Suprapubic skin (tissue), 4 donors: Measurements from ENCODE around the gene IL6. TPM values are rescaled to one million over a fixed set of nuclear protein-coding genes. Genes with fewer than 3 reads are reported as not detected.

Source experiments
- DNase-seq, 2 donors: peaks; one replicate each; pipeline ENCODE4 v3.0.0-alpha.2; 2019; ENCODE audit warnings: low spot score in 2 of 2
- H3K27ac ChIP-seq: fragments of 200-600 bp; sonication (generic); one replicate; pipeline ENCODE4 v1.5.1; 2019
- H3K27me3 ChIP-seq: fragments of 200-600 bp; sonication (generic); one replicate; pipeline ENCODE4 v1.5.1; 2019
- H3K36me3 ChIP-seq: fragments of 200-600 bp; sonication (generic); one replicate; pipeline ENCODE4 v1.5.1; 2019
- H3K4me1 ChIP-seq: fragments of 200-600 bp; sonication (generic); one replicate; pipeline ENCODE4 v1.5.1; 2019
- H3K4me3 ChIP-seq: fragments of 200-600 bp; sonication (generic); one replicate; pipeline ENCODE4 v1.5.1; 2019; ENCODE audit warnings: mild to moderate bottlenecking
- H3K9me3 ChIP-seq: fragments of 200-600 bp; sonication (generic); one replicate; pipeline ENCODE4 v1.5.1; 2019
- EP300 ChIP-seq: sonication (generic); formaldehyde crosslinking; IDR thresholded peaks from one replicate; pipeline ENCODE4 v1.6.1; 2017; ENCODE audit warnings: antibody characterized with exemption
- POLR2A ChIP-seq, 2 donors: fragments of 450-650 bp; IDR thresholded peaks; one replicate each; pipeline ENCODE4 v1.6.1; 2017; ENCODE audit warnings: antibody characterized with exemption in 2 of 2, mild to moderate bottlenecking in 2 of 2, moderate library complexity in 2 of 2
- POLR2AphosphoS5 ChIP-seq, 3 donors: sonication (generic); formaldehyde crosslinking; IDR thresholded peaks; one replicate each; pipeline ENCODE4 v1.6.1; 2017; ENCODE audit warnings: antibody characterized with exemption in 3 of 3
- WGBS: methylation state at CpG from one replicate; pipeline ENCODE4 v1.1.5; 2018; 5-methylcytosine and 5-hydroxymethylcytosine counted together
- total RNA-seq, 4 donors: library from RNA; depleted of rRNA; stranded (reverse); fragments of >200 nt; gene quantifications; one replicate each; pipeline ENCODE4 v1.1.0, GENCODE V29; 2016
- TF ChIP-seq, protein P1 (sequence below), 2 donors: fragments of 200-600 bp in 1 of 2; fragments of 450-650 bp in 1 of 2; sonication (generic) in 1 of 2; IDR thresholded peaks; one replicate each; pipeline ENCODE4 v1.5.1; 2016 to 2019; ENCODE audit warnings: antibody characterized with exemption in 2 of 2, mild to moderate bottlenecking in 1 of 2, moderate library complexity in 1 of 2

The IL6 gene
- total RNA-seq, 4 donors from 2014 or later, result 0.80 to 36.0 (median 6.4) TPM; not detected in 1

DNA sequence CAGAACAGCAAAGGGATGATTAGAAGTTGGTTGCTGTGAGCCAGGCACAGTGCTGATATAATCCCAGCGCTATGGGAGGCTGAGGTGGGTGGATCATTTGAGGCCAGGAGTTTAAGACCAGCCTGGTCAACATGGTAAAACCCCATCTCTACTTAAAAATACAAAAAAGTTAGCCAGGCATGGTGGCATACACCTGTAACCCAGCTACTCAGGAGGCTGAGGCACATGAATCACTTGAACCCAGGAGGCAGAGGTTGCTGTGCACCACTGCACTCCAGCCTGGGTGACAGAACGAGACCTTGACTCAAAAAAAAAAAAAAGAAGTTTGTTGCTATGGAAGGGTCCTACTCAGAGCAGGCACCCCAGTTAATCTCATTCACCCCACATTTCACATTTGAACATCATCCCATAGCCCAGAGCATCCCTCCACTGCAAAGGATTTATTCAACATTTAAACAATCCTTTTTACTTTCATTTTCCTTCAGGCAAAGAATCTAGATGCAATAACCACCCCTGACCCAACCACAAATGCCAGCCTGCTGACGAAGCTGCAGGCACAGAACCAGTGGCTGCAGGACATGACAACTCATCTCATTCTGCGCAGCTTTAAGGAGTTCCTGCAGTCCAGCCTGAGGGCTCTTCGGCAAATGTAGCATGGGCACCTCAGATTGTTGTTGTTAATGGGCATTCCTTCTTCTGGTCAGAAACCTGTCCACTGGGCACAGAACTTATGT, 4.1 kb downstream of the IL6 start:
- TF ChIP-seq POLR2AphosphoS5 (IDR thresholded peaks at IDR 0.05) (no peak), EP300 (no peak), POLR2A (IDR thresholded peaks at IDR 0.05) (no peak)
- TF ChIP-seq, protein P1, sequence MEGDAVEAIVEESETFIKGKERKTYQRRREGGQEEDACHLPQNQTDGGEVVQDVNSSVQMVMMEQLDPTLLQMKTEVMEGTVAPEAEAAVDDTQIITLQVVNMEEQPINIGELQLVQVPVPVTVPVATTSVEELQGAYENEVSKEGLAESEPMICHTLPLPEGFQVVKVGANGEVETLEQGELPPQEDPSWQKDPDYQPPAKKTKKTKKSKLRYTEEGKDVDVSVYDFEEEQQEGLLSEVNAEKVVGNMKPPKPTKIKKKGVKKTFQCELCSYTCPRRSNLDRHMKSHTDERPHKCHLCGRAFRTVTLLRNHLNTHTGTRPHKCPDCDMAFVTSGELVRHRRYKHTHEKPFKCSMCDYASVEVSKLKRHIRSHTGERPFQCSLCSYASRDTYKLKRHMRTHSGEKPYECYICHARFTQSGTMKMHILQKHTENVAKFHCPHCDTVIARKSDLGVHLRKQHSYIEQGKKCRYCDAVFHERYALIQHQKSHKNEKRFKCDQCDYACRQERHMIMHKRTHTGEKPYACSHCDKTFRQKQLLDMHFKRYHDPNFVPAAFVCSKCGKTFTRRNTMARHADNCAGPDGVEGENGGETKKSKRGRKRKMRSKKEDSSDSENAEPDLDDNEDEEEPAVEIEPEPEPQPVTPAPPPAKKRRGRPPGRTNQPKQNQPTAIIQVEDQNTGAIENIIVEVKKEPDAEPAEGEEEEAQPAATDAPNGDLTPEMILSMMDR (IDR thresholded peaks at IDR 0.05), result no peak
- WGBS, result 58% methylated on average over 5 of the region's 5 CpGs
- no peak for DNase-seq
- Histone ChIP-seq H3K36me3 (no peaks in the 10 kb centered on the region), H3K27ac (no peak overlapping the region), H3K4me3 (no peak overlapping the region), H3K27me3 (no peaks in the 10 kb centered on the region), H3K9me3 (no peaks in the 10 kb centered on the region), H3K4me1 (peaks cover 24% of the 10 kb centered on the region)

- Histone ChIP-seq H3K9me3 (peaks cover 3% of the 10 kb centered on the region), H3K4me1 (peaks cover 17% of the 10 kb centered on the region), H3K27ac (no peak overlapping the region), H3K36me3 (no peaks in the 10 kb centered on the region), H3K4me3 (no peak overlapping the region), H3K27me3 (no peaks in the 10 kb centered on the region)
- WGBS, result 86% methylated on average over 2 of the region's 2 CpGs
- no peak for DNase-seq
- TF ChIP-seq POLR2AphosphoS5 (IDR thresholded peaks at IDR 0.05), result no peak
- TF ChIP-seq, protein P1 (IDR thresholded peaks at IDR 0.05), result no peak
- no peak for TF ChIP-seq POLR2A (IDR thresholded peaks at IDR 0.05)
- no peak for TF ChIP-seq EP300
These were observed 4.8 kb downstream of the IL6 start for GRCh38 chr7:22731766-22732165.

DNA sequence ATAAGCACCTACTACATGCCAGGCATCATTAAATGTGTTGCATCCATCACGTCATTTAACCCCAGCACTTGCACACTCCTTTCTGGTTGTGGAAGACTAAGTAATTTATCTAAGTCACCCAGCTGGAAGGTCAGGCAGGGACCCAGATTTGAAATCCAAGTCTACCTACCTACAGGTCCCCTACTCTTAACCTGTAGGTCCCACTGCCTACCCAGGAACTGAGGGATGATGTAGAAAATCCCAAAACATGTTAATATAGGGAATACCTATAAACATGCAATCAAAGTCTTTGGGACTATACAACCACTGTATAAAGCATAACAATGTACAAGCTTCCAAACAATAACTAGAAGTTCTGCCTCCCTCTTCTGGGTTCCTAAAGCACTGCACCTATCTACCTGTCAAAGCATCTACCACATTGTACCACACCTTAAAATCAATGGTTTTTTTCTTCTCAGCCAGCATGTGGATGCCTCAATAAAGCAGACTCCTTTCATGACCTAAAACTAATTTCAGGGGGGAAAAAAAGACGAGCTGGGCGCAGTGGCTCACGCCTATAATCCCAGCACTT, 5.6 kb downstream of the IL6 start:
- WGBS, result 72% methylated on average over 4 of the region's 4 CpGs
- Histone ChIP-seq H3K36me3 (no peaks in the 10 kb centered on the region), H3K4me3 (no peak overlapping the region), H3K27ac (no peak overlapping the region), H3K4me1 (peaks cover 9% of the 10 kb centered on the region), H3K9me3 (peaks cover 3% of the 10 kb centered on the region), H3K27me3 (no peaks in the 10 kb centered on the region)
- TF ChIP-seq POLR2A (IDR thresholded peaks at IDR 0.05) (no peak), POLR2AphosphoS5 (IDR thresholded peaks at IDR 0.05) (no peak), EP300 (no peak)
- no peak for DNase-seq

DNA sequence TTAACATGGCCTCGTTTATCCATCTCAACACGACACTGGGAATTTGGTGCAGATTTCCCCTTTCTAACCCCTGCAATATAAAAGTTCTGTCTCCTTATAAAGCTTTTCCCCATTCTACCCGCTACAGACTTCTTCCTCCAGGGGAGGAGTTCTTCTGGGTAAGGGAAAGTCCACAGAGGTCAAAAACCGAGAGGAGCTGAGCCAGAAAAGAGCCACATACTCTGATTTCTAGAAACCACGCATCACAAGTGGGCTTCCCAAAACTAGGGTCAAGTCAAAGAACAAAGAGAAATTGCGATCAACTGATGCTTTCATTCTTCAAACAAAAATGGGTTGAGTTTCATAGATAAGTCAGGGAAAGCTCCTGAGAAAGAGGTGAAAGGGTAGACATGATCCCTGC, 6.8 kb downstream of the IL6 start:
- WGBS, result 83% methylated on average over 6 of the region's 6 CpGs

DNA sequence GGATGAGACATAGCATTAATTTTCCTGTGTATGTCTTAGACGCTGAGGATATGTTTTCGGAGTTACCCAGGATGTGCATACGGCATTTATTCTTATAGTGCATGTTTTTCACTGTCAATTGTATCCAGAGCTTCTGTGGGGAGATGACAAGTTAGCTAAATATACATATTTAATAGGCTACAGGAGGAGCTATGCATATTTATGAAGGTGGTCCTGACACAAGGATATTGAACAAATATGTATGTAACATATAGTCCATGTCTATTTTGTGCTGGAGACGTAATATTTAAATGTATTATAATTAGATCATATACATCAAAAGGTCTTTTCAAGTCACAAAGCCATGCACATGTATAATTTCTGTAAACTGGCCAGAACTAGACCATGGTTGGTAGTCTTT, 16.0 kb downstream of the IL6 start:
- TF ChIP-seq, protein P1 (IDR thresholded peaks at IDR 0.05), result no peak
- no peak for TF ChIP-seq POLR2AphosphoS5 (IDR thresholded peaks at IDR 0.05)
- no peak for TF ChIP-seq EP300
- TF ChIP-seq POLR2A (IDR thresholded peaks at IDR 0.05), result no peak
- Histone ChIP-seq H3K4me3 (no peak overlapping the region), H3K27ac (no peak overlapping the region), H3K9me3 (no peaks in the 10 kb centered on the region), H3K36me3 (no peaks in the 10 kb centered on the region), H3K27me3 (no peaks in the 10 kb centered on the region), H3K4me1 (no peaks in the 10 kb centered on the region)
- WGBS, result 83% methylated on average over 4 of the region's 4 CpGs
- no peak for DNase-seq

More for the DNA sequence above, 6.8 kb downstream of the IL6 start:
- no peaks in the 10 kb centered on the region for H3K27me3 ChIP-seq
- H3K4me1 ChIP-seq, result peaks cover 3% of the 10 kb centered on the region
- no peaks in the 10 kb centered on the region for H3K36me3 ChIP-seq
- TF ChIP-seq POLR2A (IDR thresholded peaks at IDR 0.05) (no peak), EP300 (no peak), POLR2AphosphoS5 (IDR thresholded peaks at IDR 0.05) (no peak)
- TF ChIP-seq, protein P1 (IDR thresholded peaks at IDR 0.05), result no peak
- H3K4me3 ChIP-seq, result no peak overlapping the region
- no peak overlapping the region for H3K27ac ChIP-seq
- no peak for DNase-seq
- peaks cover 3% of the 10 kb centered on the region for H3K9me3 ChIP-seq
